KG1 (cell line): ENCODE results near the gene UBASH3B.
"Not testable (repeated sequence)": the region's sequence is repeated elsewhere in the genome, so short reads cannot be mapped to it uniquely, and the experiment has no call there.

Source experiments
- DNase-seq: peaks from one replicate; lab custom pipeline; 2025; lab: John Stamatoyannopoulos, UW

Gene UBASH3B, protein sequence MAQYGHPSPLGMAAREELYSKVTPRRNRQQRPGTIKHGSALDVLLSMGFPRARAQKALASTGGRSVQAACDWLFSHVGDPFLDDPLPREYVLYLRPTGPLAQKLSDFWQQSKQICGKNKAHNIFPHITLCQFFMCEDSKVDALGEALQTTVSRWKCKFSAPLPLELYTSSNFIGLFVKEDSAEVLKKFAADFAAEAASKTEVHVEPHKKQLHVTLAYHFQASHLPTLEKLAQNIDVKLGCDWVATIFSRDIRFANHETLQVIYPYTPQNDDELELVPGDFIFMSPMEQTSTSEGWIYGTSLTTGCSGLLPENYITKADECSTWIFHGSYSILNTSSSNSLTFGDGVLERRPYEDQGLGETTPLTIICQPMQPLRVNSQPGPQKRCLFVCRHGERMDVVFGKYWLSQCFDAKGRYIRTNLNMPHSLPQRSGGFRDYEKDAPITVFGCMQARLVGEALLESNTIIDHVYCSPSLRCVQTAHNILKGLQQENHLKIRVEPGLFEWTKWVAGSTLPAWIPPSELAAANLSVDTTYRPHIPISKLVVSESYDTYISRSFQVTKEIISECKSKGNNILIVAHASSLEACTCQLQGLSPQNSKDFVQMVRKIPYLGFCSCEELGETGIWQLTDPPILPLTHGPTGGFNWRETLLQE

DNA sequence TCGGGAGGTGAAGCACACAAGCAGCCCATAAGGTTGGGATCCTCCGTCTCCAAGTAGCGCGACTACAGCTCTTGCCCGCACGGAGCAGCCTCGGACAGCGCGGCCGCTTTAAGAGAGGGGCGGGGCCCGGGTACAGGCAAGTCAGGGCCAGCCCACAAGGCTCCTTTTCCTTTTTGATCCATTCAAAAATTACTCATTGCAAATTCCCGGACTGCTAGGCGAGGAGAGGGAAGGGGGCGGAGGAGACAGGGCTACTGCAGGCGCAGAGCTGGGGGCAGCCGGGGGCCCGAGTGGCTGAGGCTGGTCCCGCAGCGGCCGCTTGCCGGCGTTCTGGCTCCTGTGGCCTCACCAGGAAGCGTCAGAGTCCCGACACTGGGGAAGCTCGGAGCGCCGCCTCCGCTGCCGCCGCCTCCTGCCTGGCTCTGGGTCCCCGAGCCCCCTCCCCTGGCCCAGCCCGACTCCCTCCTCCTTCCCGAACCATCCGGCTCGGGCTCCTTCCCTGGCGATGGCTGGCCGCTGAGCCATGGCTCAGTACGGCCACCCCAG, at the start of gene UBASH3B:
TSS of gene UBASH3B (plus strand) at position 196 of the 546 bp plus-strand sequence. CDS start at position 524, 328 bp downstream.
- DNase-seq = peak; percentile 85

DNA sequence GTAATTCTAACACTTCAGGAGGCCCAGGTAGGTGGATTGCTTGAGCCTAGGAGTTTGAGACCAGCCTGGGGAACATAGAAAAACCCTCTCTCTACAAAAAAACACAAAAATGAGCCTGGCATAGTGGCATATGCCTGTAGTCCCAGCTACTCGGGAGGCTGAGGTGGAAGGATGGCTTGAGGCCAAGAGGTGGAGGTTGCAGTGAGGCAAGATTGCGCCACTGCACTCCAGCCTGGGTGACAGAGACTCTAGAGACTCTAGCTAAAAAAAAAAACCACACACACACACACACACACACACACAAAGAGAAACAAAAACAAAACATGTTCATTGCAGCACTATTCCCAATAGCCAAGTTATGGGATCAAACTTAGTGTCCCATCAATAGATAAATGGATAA, 48.4 kb upstream of the UBASH3B start:
- not testable (repeated sequence) for DNase-seq

DNA sequence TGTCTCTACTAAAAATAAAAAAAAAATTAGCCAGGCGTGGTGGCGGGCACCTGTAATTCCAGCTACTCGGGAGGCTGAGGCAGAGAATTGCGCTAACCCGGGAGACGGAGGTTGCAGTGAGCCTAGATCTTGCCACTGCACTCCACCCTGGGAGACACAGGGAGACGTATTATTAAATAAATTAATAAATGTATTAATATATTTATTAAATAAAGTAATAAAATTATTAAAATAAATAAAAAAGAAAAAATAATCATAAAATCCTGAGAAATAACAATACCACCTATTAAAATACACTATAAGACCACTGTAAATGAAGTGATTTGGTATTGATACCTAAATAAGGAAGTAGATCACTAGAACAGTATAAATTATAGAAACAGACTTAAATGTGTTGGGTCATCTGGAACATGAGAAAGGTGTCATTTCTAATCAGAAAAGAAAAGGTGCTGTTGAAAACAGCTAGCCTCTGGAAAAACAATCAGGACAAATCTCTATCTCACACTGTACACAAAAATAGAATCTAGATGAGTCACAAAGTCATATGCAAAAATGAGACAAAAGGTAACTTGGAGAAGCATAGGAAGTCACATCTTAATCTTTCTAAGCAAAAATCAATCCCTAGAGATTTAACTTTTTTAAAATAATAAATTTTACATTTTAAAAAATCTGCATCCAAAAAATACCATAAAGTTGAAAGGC, 43.2 kb upstream of the UBASH3B start:
- DNase-seq = no peak

DNA sequence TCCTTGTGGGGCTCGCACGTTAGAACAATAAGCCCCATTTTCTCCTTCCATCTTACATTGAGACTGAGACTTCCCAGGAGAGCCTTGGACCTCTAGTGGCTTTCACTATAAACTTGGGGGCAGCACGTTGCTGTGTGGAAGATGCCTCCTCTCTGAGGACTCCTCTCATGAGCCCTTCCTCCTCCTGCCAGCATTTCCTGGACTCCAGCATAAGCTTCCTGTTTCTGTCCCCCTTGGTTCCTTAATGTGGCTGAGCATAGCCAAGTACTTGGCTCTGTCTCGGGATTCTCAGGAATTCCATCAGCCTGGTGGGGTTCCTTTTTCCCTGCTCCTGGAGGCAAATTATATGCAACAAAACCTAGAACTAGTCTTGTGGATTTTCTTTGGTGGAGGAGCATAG, 38.8 kb upstream of the UBASH3B start:
- DNase-seq = no peak

DNA sequence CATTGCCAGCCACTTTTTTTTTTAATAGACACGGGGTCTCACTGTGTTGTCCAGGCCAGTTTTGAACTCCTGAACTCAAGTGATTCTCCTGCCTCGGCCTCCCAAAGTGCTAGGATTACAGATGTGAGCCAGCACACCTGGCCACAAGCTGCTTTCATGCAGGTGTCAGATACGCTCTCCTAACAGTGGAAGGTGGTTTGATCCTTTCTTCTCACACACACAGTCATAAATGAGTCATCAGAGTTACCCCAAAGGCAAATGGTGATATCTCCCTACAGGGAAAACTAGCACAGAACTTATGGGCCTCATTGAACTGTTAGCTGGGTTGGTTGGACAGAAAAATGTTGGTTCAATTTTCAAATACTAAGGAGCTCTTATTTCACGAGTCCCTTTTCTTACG, 38.2 kb upstream of the UBASH3B start:
- DNase-seq = no peak

DNA sequence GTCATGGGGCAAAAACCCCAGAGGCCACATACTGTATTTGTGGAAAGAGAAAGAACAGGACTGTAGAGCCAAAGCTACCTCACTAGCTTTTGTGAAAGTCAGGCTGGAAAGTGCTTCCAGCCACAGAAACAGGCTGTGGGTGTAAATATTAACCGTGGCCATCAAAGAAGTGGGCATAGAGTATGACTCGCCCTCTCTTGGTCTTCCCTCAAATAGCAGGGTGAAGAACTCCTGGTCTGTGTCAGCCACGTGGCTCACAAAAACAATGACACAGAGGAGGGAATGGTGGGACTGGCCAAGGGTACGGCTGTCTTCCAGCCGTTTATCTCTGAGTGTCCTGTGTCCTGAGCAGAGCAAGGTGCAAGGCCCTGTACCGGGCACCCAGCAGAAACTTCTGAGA, 37.6 kb upstream of the UBASH3B start:
- DNase-seq = no peak

DNA sequence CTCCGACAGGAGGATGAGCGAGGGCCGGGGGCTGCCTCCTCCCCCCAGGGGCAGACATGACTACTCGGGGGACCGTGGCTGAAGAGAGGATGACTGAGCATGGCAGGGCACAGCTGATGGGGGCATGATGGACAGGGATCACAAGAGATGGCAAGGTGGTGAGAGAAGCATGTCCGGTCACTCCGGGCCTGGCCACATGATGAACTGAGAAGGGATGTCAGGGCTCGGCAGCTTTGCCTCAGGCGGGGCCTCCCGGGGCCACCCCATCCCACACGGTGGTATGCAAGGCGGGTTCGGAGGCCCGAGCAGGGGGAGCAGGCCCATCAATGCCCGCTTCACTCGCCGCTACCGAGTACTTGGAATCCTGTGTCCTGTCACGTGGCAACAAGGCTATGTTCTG, 36.6 kb upstream of the UBASH3B start:
- DNase-seq = no peak

DNA sequence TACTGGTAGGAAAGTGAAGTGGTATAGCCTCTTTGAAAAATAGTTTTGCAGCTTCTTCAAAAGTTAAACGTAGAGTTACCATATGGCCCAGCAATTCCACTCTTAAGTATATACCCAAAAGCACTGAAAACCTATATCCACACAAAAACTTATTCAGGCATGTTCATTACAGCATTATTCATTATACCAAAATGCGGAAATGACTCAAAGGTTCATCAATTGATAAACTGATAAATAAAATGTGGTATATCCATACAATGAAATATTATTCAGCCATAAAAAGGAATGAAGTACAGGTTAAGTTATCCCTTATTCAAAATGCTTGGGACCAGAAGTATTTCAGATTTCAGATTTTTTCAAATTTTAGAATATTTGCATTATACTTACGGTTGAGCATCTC, 35.8 kb upstream of the UBASH3B start:
- no peak for DNase-seq

DNA sequence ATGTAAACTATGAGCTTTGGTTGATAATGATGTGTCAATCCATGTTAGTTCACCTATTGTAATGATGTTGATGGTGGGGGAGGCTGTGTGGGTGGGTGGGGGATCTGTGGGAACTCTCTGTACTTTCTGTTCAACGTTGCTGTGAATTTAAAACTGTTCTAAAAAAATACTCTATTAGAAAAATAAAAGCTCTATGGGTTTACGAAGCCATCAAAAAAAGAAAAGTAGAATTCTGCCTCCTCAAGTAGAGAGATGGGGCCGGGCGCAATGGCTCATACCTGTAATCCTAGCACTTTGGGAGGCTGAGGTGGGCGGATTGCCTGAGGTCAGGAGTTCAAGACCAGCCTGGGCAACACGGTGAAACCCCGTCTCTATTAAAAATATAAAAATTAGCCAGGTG, 30.0 kb upstream of the UBASH3B start:
- DNase-seq = not testable (repeated sequence)

DNA sequence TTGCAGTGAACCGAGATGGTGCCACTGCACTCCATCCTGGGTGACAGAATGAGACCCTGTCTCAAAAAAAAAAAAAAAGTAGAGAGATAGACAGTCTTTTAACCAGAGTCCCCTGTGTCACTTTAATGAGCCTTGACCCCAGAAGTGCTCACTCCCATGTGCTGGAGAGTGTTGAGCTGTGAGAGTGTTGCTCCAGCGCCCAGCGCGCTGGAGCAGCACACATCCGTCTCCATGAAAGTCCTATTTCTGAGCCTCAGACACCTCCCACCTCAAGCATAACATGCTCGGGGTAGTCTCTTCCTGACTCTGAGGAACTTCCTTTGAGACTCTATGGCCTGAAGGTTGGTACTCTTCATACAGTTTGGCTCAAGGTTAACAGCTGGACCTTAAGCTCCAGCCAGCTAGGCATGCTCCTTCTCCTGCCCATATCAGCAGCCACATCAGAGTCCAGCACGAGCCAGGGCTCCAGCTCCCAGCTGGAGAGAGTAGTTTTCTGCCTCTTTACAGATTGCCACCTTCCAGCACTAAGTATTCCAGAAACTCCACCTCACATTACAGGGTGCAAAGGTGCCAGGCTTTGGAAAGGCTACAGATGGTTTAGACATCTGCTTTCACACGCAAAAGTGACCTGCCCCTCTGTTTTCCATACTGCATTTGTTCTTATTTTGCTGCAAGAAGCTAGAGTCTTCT, 29.4 kb upstream of the UBASH3B start:
- DNase-seq = no peak

DNA sequence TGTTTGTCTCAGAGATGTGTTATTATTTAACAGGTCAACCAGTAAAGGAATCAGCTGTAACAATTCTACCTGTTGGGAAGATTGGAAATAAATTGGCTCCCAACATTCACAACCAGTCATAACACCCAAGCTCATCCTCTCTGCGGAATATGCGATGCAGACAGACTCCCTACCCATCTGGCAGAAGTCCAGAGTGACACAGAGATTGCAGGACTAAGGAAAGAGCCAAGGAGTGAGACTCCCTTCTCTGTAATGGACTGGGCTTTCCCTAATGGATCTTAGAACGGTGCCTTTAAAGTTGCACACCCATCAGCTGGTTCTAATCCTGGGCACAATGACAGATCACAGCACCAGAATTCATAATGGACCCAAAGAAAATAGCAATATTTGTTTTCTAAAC, 27.8 kb upstream of the UBASH3B start:
- no peak for DNase-seq

DNA sequence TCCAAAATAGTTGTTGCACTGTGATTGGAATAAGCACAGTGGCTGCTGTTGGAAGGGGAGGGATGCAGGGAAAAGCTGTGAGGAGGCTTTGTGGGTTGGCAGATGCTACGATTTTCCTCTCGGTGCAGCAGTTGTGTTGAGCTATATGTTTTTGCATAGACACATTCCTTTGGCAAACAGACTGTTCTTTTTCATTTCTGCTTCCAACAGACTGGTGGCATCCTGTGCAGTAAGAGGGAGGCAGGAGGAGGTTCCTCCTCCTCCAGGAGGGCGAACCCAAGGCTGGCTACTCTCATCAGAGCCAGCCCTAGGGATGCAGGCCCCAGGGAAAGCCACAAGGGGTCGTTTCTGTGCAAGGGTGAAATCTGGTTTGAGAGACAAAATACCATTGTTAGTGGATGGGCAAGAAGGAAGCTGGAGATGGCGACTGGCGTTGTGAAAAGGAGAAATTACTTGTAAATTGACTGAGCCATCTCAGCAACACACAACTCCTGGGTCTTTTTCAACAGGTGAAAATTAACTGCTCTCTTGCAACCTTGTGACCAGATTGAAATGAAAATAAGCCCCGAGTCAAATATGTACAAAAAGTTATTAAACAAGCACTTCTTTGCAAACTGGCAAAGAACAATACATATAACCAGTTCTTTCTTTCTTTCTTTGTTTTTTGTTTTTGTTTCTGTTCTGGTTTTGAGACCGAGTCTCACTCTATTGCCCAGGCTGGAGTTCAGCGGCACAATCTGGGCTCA, 26.5 kb upstream of the UBASH3B start:
- DNase-seq = peak; percentile 44

DNA sequence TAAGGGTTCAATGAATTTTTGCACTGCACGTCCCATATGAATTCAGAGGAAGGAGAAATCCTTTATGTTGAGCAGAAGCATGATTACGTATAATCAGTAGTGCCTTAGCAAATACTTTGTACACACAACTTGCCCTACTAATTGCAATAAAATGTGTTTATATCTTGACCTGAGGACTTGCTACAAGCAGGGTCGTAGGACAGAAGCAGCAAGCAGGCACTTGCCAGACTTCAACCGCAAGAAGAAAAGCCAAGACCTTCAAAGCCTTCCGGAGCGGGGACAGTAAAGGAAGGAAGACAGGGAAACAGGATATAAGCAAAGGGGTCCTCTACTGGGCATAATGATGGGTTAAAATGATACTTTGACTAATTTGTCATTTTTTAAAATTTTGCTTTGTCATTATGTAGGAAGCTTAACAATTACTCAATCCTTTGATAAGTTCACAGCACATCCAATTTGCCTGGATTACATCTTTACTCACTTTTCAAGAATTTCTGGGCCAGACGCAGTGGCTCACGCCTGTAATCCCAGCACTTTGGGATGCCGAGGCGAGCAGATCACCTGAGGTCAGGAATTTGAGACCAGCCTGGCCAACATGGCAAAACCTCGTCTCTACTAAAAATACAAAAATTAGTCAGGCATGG, 23.2 kb upstream of the UBASH3B start:
- DNase-seq = peak; percentile 52

DNA sequence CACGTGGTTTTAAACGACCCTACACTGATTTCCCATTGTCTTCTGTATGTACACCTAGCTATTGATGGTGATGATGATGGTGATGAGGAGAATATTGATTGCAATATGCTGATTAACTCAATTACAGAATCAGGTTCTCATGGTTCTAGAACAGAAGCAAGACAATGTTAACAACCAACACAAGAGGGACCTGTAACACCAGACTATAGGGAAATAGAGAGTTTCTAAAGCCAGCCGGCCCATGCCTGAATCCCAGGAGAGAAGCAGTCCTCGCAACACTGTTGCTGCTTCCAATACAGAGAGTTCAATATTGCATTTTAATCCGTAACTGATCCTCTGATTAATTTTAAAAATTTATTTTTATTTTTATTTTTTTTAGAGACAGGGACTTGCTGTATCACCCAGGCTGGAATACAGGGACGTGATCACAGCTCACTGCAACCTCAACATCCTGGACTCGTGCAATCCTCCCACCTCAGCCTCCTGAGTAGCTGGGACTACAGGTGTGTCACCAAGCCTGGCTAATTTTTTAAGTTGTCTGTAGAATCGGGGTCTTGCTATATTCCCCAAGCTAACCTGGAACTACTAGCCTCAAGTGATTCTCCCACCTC, 22.2 kb upstream of the UBASH3B start:
- DNase-seq = no peak

DNA sequence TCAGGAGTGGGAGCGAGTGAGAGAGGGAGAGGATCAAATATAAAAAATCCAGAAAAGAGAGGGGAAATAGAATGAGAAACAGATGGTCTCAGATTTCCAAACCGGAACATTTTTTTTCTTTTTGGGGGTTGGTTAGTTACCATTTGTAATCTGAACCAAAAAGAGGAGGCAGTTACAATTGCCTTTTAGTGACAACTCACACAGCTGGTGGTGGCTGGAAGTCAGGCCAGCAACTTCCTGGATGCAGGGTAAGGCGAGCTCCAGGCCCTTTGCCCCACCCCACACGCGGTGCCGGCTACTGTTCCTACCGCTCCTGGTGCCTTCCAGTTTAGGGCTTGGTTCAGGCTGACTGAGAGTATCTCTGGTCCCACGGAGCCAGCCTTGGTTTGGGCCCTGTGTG, 21.0 kb upstream of the UBASH3B start:
- DNase-seq = no peak

DNA sequence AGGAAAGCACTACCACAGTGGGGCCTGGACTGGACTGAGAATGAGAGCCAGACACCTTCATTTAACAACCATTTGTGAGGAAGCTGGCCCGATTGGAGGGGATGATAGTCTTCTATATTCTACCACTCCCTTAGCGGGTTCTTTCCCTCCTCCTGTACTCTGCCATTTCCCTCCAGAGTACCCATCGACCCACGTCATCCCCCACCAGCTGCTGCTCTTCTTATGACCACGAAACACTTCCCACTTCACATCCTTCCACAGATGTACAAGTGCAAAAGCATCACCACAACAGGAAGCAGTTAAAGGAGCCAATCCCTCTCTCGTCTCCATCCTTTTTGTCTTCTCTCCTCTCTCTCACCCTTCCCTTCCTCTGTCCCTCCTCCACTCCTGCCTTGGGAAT, 18.0 kb upstream of the UBASH3B start:
- no peak for DNase-seq

DNA sequence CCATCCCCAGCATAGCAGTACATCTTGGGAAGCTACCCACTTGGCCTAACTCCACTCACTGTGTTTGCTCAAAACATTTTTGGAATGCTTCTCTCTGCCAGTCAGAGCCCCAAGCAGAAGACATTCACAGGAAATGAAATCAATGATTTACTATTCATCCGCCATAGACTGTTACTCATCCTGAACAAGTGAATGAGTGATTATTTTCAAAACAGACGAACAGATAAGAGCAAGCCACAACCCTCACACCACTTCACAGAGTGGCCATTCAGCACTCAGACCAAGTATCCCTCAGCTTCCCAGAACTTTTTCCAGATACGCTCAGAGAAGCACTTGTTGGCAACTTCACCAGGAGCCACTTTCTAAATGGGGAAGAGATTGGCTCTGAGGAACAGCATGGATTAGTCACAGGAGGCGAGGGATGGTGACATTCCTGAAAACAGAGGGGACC, 13.0 kb upstream of the UBASH3B start:
- DNase-seq = no peak

DNA sequence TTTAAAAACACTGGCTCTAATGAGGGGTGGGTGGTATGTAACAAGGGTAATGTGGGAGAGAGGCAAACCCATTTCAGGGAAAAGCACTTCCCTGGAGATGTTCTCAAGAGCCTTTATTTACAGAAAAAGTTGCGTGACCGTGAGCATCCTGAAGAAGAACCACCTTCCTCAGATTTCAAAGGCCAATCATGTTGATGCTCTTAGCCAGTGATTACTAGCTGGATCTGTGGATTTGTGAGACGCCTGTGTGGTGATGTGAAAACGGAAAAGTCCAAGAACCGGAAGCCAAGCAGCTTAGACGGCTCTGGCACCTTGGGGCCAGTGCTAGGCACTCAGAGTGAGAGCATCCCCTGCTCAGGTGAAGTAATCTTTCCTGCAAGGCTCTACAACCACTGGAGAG, 12.6 kb upstream of the UBASH3B start:
- DNase-seq = no peak

DNA sequence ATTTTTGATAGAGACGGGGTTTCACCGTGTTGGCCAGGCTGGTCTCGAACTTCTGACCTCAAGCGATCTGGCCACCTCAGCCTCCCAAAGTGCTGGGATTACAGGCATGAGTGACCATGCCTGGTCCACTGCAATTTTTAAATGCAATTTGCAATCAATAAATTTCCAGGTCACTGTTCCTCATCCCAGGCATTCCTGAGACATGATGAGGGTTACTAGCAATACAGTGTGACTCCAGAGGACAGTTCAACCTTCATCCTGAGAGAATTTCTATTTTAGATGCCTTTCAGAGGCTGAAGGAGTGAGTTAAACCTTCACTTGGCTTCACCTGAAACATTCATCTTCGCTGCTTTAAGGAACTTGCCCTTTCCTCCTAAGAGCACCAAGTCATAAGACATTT, 9.7 kb upstream of the UBASH3B start:
- DNase-seq = no peak
